Heart left ventricle (tissue), 13 donors: ENCODE data around the gene MAP3K20.

ENCODE experiments used
- POLR2A ChIP-seq, 2 donors: fragments of 450-650 bp; IDR thresholded peaks; one replicate each; pipeline ENCODE4 v1.6.1; 2017; ENCODE audit warnings: antibody characterized with exemption in 2 of 2, mild to moderate bottlenecking in 2 of 2, moderate library complexity in 2 of 2
- TF ChIP-seq, protein P1 (sequence below), 12 donors: fragments of 200-600 bp; sonication (generic) in 4 of 12; IDR thresholded peaks; one replicate each; pipeline versions ENCODE4 v1.5.0 to v1.8.0; 2018 to 2022; ENCODE audit warnings: antibody characterized with exemption in 12 of 12, mild to moderate bottlenecking in 5 of 12
- donor health status: ischemic (EF 13 %, LVEDD 7.1; RV severe dilation, severe dysfunction).
- donor health status: DM: no; HTN: yes; CAD: no.
- donor health status: DM: no; HTN: no; CAD: no.
- donor health status: ischemic (EF 25% LVEDD 6.9; RV normal size, moderate dysfunction).
- donor health status: ischemic (EF 25% LVEDD 5.7; RV mildly dilated, moderate dysfunction).
- donor health status: ischemic (EF 35%, LVEDD 5.7; RV mildly dilated, moderate dysfunction).
- donor health status: nonischemic (EF 11% LVEDD 7.7; RV severe dilation, severe dysfunction).
- donor health status: DM: yes; HTN: yes; CAD: no.
- donor health status: PGD.
- donor health status: ischemic (EF 29% LVEDD 5.4; RV normal size, mild dysfunction).
- donor health status: nonischemic (EF 23%, LVEDD 6.1; RV moderate dilation, normal function).

DNA sequence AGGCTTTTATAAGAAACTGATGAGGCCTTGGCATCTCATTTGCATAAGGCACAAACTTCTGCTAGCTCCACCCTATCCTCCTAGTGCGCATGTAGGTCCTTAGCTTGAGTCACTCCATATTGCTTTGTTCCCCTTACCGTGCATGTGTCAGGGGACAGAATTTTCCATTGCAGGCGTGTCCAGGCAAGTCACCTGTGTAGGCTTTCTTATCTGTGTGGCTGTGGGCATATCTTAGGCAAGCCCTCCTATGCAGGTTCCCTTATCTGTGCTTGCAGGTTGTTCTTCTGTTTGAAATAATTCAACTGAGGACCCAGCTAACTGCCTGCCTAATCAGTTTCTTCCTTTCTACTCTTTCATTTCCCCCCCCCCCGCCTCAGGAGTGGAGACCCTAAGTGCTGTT, 215.8 kb downstream of the MAP3K20 start:
- TF ChIP-seq, protein P1, sequence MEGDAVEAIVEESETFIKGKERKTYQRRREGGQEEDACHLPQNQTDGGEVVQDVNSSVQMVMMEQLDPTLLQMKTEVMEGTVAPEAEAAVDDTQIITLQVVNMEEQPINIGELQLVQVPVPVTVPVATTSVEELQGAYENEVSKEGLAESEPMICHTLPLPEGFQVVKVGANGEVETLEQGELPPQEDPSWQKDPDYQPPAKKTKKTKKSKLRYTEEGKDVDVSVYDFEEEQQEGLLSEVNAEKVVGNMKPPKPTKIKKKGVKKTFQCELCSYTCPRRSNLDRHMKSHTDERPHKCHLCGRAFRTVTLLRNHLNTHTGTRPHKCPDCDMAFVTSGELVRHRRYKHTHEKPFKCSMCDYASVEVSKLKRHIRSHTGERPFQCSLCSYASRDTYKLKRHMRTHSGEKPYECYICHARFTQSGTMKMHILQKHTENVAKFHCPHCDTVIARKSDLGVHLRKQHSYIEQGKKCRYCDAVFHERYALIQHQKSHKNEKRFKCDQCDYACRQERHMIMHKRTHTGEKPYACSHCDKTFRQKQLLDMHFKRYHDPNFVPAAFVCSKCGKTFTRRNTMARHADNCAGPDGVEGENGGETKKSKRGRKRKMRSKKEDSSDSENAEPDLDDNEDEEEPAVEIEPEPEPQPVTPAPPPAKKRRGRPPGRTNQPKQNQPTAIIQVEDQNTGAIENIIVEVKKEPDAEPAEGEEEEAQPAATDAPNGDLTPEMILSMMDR (IDR thresholded peaks at IDR 0.05): no peak
- TF ChIP-seq POLR2A (IDR thresholded peaks at IDR 0.05): no peak
